ENCODE data around the gene TMEM108.

The TMEM108 gene

DNA sequence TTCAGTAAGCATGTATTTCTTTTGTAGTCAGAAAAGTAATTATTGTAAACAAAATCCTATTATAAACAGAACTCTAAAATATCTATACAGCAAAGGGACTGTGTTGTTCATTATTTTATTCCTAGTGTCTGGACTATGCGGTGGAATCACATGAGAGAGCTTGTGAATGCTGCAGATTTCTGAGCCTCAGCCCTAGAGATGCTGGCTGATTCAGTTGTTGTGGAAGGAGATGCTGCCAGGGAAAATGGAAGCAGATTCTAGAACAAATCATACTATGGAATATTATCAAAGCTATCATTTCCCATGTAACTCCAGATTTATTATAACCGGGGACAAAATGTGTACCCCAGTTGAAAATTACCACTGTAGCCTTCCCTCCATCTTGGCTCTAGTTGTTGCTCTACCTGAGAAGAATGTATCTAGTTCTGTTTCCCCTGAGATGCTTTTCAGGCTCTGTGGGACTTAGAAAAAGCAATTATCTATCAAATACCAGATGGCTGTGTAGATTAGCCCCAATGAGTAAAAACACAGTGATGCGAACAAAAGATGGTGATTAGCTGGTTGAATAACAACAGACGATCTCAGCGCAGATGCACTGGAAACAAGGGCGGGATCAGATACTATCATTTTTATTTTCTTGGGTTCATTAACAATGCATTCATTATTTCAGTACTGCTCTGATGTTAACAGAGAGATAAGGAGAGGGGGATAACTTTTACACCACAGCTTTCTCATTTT, 131.3 kb downstream of the TMEM108 start:
- DNase-seq: no peak

- no peak for DNase-seq
These were observed 133.6 kb downstream of the TMEM108 start for GRCh38 chr3:133171831-133172230.

- DNase-seq: no peak
These were observed 143.4 kb downstream of the TMEM108 start for GRCh38 chr3:133181392-133182150.

GRCh38 chr3:133187870-133188379, 149.7 kb downstream of the TMEM108 start:
- no peak for DNase-seq

DNA sequence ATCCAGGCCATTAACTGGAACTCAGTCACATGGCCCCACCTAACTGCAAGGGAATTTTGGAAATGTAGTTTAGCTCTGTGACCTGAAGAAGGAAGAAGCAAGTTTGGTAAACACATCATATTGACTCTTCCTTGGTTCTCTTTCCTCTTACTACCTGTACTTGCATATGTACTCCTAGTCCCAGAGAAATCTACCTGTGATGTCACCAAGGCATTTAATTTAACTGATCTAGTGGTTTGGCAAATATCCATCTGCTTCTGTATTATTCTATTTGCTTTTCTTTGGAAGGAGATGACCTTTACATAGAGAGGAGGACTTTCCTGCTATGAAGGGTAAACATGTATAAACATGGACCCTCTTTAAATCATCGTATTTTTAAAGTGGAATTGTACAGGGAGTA, 150.8 kb downstream of the TMEM108 start:
- no peak for DNase-seq

- DNase-seq: no peak
These were observed 151.7 kb downstream of the TMEM108 start for GRCh38 chr3:133189893-133190292.

GRCh38 chr3:133191818-133192217, 153.6 kb downstream of the TMEM108 start:
- DNase-seq: no peak

GRCh38 chr3:133192363-133192945, 154.3 kb downstream of the TMEM108 start:
- no peak for DNase-seq

DNA sequence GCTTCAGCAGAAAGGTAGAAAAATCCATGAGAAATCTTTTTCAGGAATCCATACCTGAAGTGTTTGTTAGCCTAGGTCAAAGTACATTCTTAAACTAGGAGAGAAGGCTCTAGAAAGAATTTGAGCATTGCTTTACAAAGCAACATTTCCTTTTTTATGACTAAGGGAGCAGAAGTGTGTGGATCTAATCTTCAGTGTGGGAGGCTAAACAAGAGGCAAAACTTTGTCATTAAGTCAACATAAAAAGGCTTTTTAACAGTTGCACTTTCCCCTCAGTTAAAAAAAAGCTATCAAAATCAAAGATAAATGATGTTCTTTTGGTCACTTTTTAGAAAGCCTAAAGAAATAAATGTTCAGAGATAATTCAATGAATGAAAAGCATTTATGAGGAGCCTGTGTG, 154.8 kb downstream of the TMEM108 start:
- DNase-seq: no peak

GRCh38 chr3:133196527-133196926, 158.3 kb downstream of the TMEM108 start:
- DNase-seq: no peak

- no peak for DNase-seq
These were observed 159.4 kb downstream of the TMEM108 start for GRCh38 chr3:133197619-133198018.

DNA sequence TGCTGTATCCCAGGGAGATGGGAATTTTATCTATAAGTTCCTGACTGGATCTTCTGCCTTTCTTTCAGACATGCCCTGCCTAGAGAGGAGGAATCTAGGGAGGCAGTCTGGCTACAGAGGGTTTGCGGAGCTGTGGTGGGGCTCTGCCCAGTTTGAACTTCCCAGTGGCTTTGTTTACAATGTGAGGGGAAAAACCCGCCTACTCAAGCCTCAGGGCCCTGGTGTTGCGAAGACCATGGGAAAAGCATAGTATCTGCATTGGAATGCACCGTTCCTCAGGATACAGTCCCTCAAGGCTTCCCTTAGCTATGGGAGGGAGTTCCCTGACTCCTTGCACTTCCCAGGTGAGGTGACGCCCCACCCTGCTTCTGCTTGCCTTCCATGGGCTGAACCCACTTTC, 168.7 kb downstream of the TMEM108 start:
- DNase-seq: no peak

- DNase-seq: no peak
These were observed 170.0 kb downstream of the TMEM108 start for GRCh38 chr3:133208184-133208583.

- no peak for DNase-seq
These were observed 171.8 kb downstream of the TMEM108 start for GRCh38 chr3:133209871-133210550.

GRCh38 chr3:133210656-133211055, 172.5 kb downstream of the TMEM108 start:
- no peak for DNase-seq

DNA sequence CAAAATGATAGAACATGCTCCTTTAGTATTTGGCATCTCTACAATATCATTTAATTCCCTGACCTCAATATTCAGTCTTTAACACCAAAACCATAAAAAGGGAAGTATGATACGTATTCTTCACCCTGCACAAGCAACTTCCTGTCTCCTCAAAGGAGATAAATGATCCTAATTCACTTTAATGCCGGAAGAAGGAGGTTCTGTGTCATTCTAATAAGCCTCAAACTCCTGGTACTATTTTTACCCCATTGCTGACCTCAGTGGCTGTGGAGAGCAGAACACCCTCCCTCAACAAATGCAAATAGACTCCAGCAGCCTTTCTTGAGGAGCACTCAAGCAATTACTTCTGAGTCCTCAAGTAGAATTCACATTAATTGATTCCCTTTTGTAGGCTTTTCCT, 173.3 kb downstream of the TMEM108 start:
- DNase-seq: no peak

- DNase-seq: no peak
These were observed 173.7 kb downstream of the TMEM108 start for GRCh38 chr3:133211856-133212255.

DNA sequence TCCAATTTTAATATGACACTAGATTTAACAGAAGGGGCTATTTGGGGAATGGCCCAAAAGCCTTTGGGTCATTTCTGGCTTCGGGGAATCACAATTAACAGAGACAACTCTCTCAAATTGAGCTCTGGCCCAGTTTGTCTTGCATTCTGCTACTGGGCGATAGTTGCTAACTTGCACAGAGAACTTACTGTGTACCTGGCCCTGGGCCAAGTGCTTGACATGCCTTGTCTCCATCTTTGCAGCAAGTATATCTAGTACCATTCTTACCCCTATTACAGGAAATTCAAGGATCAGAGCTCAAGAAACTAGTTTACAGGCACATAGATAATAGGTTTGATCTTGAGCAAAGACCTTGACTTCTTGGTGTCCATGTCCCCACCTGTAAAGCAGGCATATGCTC, 175.7 kb downstream of the TMEM108 start:
- no peak for DNase-seq

- no peak for DNase-seq
These were observed 189.6 kb downstream of the TMEM108 start for GRCh38 chr3:133227813-133228212.

DNA sequence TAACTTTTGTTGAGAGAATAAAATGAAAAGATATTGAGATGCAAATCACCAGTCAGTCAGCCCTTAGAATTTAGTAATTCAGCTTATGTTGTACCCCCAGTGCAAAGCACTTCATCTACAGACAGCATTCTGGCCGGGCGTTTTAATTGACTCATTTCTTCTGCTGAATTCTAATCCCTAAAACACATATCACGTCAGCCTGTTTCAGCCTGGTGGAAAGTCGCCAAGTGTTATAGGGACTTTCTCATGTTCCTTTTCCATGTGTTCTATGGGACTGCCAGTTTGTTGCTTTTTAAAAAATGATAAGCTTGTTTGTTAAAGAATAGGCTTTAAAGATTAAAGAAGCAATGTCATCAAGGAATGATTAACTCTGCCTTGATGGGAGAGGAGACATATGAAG, 192.0 kb downstream of the TMEM108 start:
- DNase-seq: no peak

DNA sequence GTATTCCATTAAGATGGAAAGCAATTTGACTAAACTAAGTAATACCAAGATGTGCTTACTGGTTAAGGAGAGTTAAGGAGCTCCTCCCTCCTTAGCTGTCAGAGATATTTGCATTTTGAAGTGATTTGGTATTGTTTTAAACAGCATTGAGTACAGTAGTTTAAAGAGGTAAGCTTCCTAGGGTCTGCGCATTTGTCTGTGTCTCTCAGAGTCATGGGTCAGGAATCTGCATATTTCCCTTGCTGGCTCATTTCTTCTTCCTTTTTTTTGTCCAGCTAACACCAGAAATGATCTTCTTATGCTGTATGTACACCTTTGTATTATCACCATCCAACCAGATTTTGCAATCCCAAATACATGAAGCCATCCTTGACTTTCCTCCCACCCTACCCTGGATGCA, 198.7 kb downstream of the TMEM108 start:
- no peak for DNase-seq

- no peak for DNase-seq
These were observed 199.2 kb downstream of the TMEM108 start for GRCh38 chr3:133237380-133237779.

DNA sequence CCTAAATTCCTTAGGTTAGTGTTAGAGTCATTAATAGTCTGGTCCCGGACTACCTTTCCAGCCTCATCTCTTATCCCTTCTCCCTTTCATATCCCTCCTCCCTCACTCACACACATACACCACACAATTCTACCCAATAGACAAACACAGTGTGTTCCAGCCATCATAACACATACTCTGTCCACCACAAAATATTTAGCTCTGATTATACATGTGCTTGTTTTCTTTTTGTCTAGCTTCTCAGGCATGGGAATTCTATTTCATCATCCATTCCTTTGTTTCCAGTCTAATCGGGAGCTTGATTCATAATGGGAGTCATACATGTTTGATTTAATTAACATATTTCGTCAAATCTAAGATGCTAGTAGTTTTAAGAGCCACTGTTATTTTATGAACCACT, 199.8 kb downstream of the TMEM108 start:
- DNase-seq: no peak
